HG02678 (cell line): ENCODE measurements around the gene ABCC3.

Experiments used
- ATAC-seq: cut with Tn5 transposase; IDR thresholded peaks from one replicate; pipeline ENCODE4 v1.9.1; 2021; ENCODE audit warnings: mild to moderate bottlenecking, moderate library complexity; ENCODE audit not compliant: unreplicated experiment

Gene ABCC3

GRCh38 chr17:50603340-50603739 is 31.3 kb upstream of the ABCC3 start:
- no peak for ATAC-seq

- no peak for ATAC-seq
These were observed 30.2 kb upstream of the ABCC3 start for GRCh38 chr17:50604513-50604912.

- ATAC-seq: no peak
These were observed 29.3 kb upstream of the ABCC3 start for GRCh38 chr17:50605429-50605828.

GRCh38 chr17:50607522-50608175 is 27.0 kb upstream of the ABCC3 start:
- no peak for ATAC-seq

- no peak for ATAC-seq
These were observed 25.8 kb upstream of the ABCC3 start for GRCh38 chr17:50608700-50609379.

GRCh38 chr17:50609380-50610074 is 25.2 kb upstream of the ABCC3 start:
- no peak for ATAC-seq

GRCh38 chr17:50611634-50612033 is 23.0 kb upstream of the ABCC3 start:
- no peak for ATAC-seq

- ATAC-seq: no peak
These were observed 22.4 kb upstream of the ABCC3 start for GRCh38 chr17:50612281-50612680.

GRCh38 chr17:50613007-50613992 is 21.4 kb upstream of the ABCC3 start:
- no peak for ATAC-seq

GRCh38 chr17:50614471-50615051 is 20.1 kb upstream of the ABCC3 start:
- no peak for ATAC-seq

GRCh38 chr17:50615828-50616227 is 18.9 kb upstream of the ABCC3 start:
- no peak for ATAC-seq

GRCh38 chr17:50618300-50618699 is 16.4 kb upstream of the ABCC3 start:
- ATAC-seq: no peak

GRCh38 chr17:50618941-50619340 is 15.7 kb upstream of the ABCC3 start:
- no peak for ATAC-seq

- ATAC-seq: no peak
These were observed 15.2 kb upstream of the ABCC3 start for GRCh38 chr17:50619489-50619888.

GRCh38 chr17:50620237-50620636 is 14.4 kb upstream of the ABCC3 start:
- ATAC-seq: no peak

- ATAC-seq: no peak
These were observed 13.8 kb upstream of the ABCC3 start for GRCh38 chr17:50620858-50621257.

GRCh38 chr17:50621574-50622031 is 13.1 kb upstream of the ABCC3 start:
- ATAC-seq: no peak

- ATAC-seq: no peak
These were observed 10.3 kb upstream of the ABCC3 start for GRCh38 chr17:50624321-50624934.

GRCh38 chr17:50625032-50625871 is 9.4 kb upstream of the ABCC3 start:
- ATAC-seq: no peak
